Duodenal mucosa (tissue), 2 donors: Measurements from ENCODE around the gene NUDT21.
"Not testable (repeated sequence)": the region's sequence is repeated elsewhere in the genome, so short reads cannot be mapped to it uniquely, and the experiment has no call there.

Experiments
- H3K27ac ChIP-seq: one replicate; pipeline ENCODE4 v1.7.0; 2013; ENCODE audit warnings: low read depth, low read length
- H3K27me3 ChIP-seq, 2 donors: one replicate each; pipeline ENCODE4 v1.7.0; 2013; ENCODE audit warnings: low read length in 2 of 2, control low read depth in 1 of 2; ENCODE audit not compliant: insufficient read depth in 2 of 2, control insufficient read depth in 1 of 2
- H3K36me3 ChIP-seq, 2 donors: one replicate each; pipeline ENCODE4 v1.7.0; 2013; ENCODE audit warnings: low read length in 2 of 2, control low read depth in 1 of 2; ENCODE audit not compliant: insufficient read depth in 2 of 2, control insufficient read depth in 1 of 2
- H3K4me1 ChIP-seq, 2 donors: one replicate each; pipeline ENCODE4 v1.7.0; 2013; ENCODE audit warnings: low read length in 2 of 2, control low read depth in 1 of 2; ENCODE audit not compliant: insufficient read depth in 2 of 2, control insufficient read depth in 1 of 2
- H3K4me3 ChIP-seq, 2 donors: one replicate each; pipeline ENCODE4 v1.7.0; 2013; ENCODE audit warnings: low read length in 2 of 2, low read depth in 1 of 2
- H3K9ac ChIP-seq, 2 donors: one replicate each; pipeline ENCODE4 v1.7.0; 2013; ENCODE audit warnings: low read length in 2 of 2, low read depth in 1 of 2
- H3K9me3 ChIP-seq, 2 donors: one replicate each; pipeline ENCODE4 v1.7.0; 2013; ENCODE audit warnings: low read length in 2 of 2, control low read depth in 1 of 2; ENCODE audit not compliant: control insufficient read depth in 1 of 2

NUDT21 gene

DNA sequence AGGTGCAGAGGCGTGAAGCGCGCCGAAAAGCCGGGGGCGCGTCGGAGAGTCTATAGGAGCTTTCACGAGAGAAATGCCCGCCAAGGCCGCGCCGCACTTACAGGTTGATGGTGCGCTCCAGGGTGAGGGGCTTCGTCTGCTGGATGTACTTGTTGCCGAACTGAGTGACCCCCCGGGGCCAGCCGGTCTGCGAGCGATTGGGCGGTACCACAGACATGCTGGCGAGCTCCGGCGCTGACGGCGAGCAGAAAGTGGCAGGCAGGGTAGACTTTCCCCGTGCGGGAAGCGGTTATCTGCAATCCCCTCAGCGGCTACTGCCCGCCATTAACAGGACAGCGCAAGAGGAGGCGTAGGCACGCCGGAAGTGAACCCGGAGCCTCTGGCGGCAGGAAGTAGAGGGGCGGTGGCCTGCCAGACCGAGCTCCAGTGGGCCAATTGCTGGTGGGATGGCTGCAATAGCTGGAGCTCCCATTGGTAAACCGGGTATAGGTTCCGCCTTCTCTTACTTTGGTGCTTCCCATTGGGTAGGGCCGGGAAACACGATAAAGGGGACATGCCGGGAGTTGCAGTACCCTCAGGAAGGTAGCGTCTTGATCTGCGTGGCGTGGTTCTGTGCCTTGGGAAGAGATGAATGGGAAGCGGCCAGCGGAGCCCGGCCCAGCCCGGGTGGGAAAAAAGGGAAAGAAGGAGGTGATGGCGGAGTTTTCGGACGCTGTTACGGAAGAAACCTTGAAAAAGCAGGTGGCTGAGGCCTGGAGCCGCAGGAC is at the start of gene NUDT21, which contains the start of gene OGFOD1:
NUDT21 (minus strand) TSS at position 347 of the 767 bp plus-strand sequence; CDS start at position 217, 130 bp downstream.
OGFOD1 (plus strand) TSS at position 569 of the 767 bp plus-strand sequence; CDS start at position 628, 59 bp downstream.
- H3K36me3 ChIP-seq: peaks cover 5 to 23% of the 10 kb centered on the region in 2 donors
- H3K9me3 ChIP-seq: no peaks in the 10 kb centered on the region
- peak within 1 kb of the TSS; percentile 93 to 96 for H3K4me3 ChIP-seq
- H3K27ac ChIP-seq: peak within 1 kb of the TSS; percentile 36
- H3K27me3 ChIP-seq: no peaks in the 10 kb centered on the region
- peak within 1 kb of the TSS; percentile 78 to 85 for H3K9ac ChIP-seq
- peaks cover 32 to 39% of the 10 kb centered on the region in 2 donors for H3K4me1 ChIP-seq

GRCh38 chr16:56493815-56494214 is 42.7 kb upstream of the NUDT21 start:
- H3K4me1 ChIP-seq: no peaks in the 10 kb centered on the region
- H3K4me3 ChIP-seq: no peak overlapping the region
- no peak overlapping the region for H3K9ac ChIP-seq
- H3K27ac ChIP-seq: no peak overlapping the region
- H3K9me3 ChIP-seq: no peaks in the 10 kb centered on the region
- no peaks in the 10 kb centered on the region for H3K27me3 ChIP-seq
- H3K36me3 ChIP-seq: peaks cover 13 to 30% of the 10 kb centered on the region in 2 donors

GRCh38 chr16:56493126-56493525 is 42.0 kb upstream of the NUDT21 start:
- Histone ChIP-seq H3K27me3 (no peaks in the 10 kb centered on the region), H3K4me3 (no peak overlapping the region), H3K9ac (no peak overlapping the region), H3K9me3 (no peaks in the 10 kb centered on the region), H3K4me1 (no peaks in the 10 kb centered on the region), H3K36me3 (peaks cover 13 to 23% of the 10 kb centered on the region in 2 donors), H3K27ac (no peak overlapping the region)

- H3K4me3 ChIP-seq: no peak overlapping the region
- H3K27me3 ChIP-seq: no peaks in the 10 kb centered on the region
- no peak overlapping the region for H3K27ac ChIP-seq
- H3K36me3 ChIP-seq: peaks cover 7 to 9% of the 10 kb centered on the region in 2 donors
- no peaks in the 10 kb centered on the region for H3K4me1 ChIP-seq
- H3K9ac ChIP-seq: no peak overlapping the region
- H3K9me3 ChIP-seq: no peaks in the 10 kb centered on the region
Measured at GRCh38 chr16:56491657-56492261, 40.6 kb upstream of the NUDT21 start.

- not testable (repeated sequence) for H3K27ac ChIP-seq, H3K27me3 ChIP-seq, H3K9ac ChIP-seq, H3K4me1 ChIP-seq, H3K9me3 ChIP-seq, H3K4me3 ChIP-seq
- peaks cover 0 to 22% of the 10 kb centered on the region in 2 donors for H3K36me3 ChIP-seq
Measured at GRCh38 chr16:56488868-56489267, 37.7 kb upstream of the NUDT21 start.

- Histone ChIP-seq H3K9me3 (no peaks in the 10 kb centered on the region), H3K4me1 (no peaks in the 10 kb centered on the region), H3K27me3 (no peaks in the 10 kb centered on the region), H3K9ac (no peak overlapping the region), H3K27ac (no peak overlapping the region), H3K36me3 (peaks cover 0 to 26% of the 10 kb centered on the region in 2 donors), H3K4me3 (no peak overlapping the region)
Measured at GRCh38 chr16:56488035-56488434, 36.9 kb upstream of the NUDT21 start.

- Histone ChIP-seq H3K27ac (no peak overlapping the region), H3K9me3 (no peaks in the 10 kb centered on the region), H3K27me3 (no peaks in the 10 kb centered on the region), H3K4me1 (no peaks in the 10 kb centered on the region), H3K36me3 (peaks cover 11 to 36% of the 10 kb centered on the region in 2 donors), H3K4me3 (no peak overlapping the region), H3K9ac (no peak overlapping the region)
Measured at GRCh38 chr16:56483394-56483793, 32.3 kb upstream of the NUDT21 start.

- no peaks in the 10 kb centered on the region for H3K9me3 ChIP-seq
- peaks cover 11 to 42% of the 10 kb centered on the region in 2 donors for H3K36me3 ChIP-seq
- no peak overlapping the region for H3K4me3 ChIP-seq
Measured at GRCh38 chr16:56482683-56483236, 31.6 kb upstream of the NUDT21 start.

GRCh38 chr16:56481468-56482122 is 30.5 kb upstream of the NUDT21 start:
- no peak overlapping the region for H3K27ac ChIP-seq
- H3K36me3 ChIP-seq: peaks cover 18 to 50% of the 10 kb centered on the region in 2 donors
- no peaks in the 10 kb centered on the region for H3K4me1 ChIP-seq
- no peak overlapping the region for H3K4me3 ChIP-seq
- no peak overlapping the region for H3K9ac ChIP-seq
- no peaks in the 10 kb centered on the region for H3K27me3 ChIP-seq
- H3K9me3 ChIP-seq: no peaks in the 10 kb centered on the region

More at GRCh38 chr16:56482683-56483236, 31.6 kb upstream of the NUDT21 start:
- Histone ChIP-seq H3K4me1 (no peaks in the 10 kb centered on the region), H3K27ac (no peak overlapping the region), H3K27me3 (no peaks in the 10 kb centered on the region), H3K9ac (no peak overlapping the region)
